Astrocyte (in vitro differentiated cells and primary cell): ENCODE data around the gene CCDC9.

ENCODE experiments used
- CTCF ChIP-seq: IDR thresholded peaks from 2 replicates; pipeline ENCODE4 v1.5.1; 2011; ENCODE audit warnings: low read depth, mild to moderate bottlenecking, inconsistent platforms, low read length, moderate library complexity; ENCODE audit not compliant: insufficient read depth
- EZH2 ChIP-seq: IDR thresholded peaks from 2 replicates; pipeline ENCODE4 v1.6.1; 2012; ENCODE audit warnings: mild to moderate bottlenecking, low read length, inconsistent platforms; ENCODE audit not compliant: insufficient read depth

GRCh38 chr19:47247308-47247990 lies 8.9 kb upstream of the CCDC9 start:
- TF ChIP-seq CTCF (peak; percentile 94), EZH2 (no peak)
